DND-41 (cell line): Measurements from ENCODE around the gene EEF1AKMT1.

Experiments
- ATAC-seq: fragments of 200-7000 bp; cut with Tn5 transposase; 3 replicates; pipeline ENCODE4 v1.9.1; 2021; ENCODE audit warnings: low read depth; ENCODE audit not compliant: insufficient read depth
- DNase-seq: peaks from one replicate; pipeline ENCODE4 v3.0.0-alpha.2; 2020
- H2AFZ ChIP-seq: 2 replicates; pipeline ENCODE4 v1.6.0; 2012; ENCODE audit warnings: low read depth, low read length
- H3K27ac ChIP-seq: 2 replicates; pipeline ENCODE4 v1.5.1; 2012; ENCODE audit warnings: low read length, inconsistent platforms
- H3K27me3 ChIP-seq: fragments of 200-600 bp; sonication (generic); 2 replicates; pipeline ENCODE4 v1.6.0; 2012; ENCODE audit warnings: low read length, mild to moderate bottlenecking, inconsistent platforms; ENCODE audit not compliant: insufficient read depth, poor library complexity
- H3K36me3 ChIP-seq: 2 replicates; pipeline ENCODE4 v1.5.1; 2012; ENCODE audit warnings: low read length, inconsistent platforms; ENCODE audit not compliant: insufficient read depth
- H3K4me1 ChIP-seq: 2 replicates; pipeline ENCODE4 v1.5.1; 2012; ENCODE audit warnings: mild to moderate bottlenecking, low read length; ENCODE audit not compliant: insufficient read depth
- H3K4me2 ChIP-seq: 2 replicates; pipeline ENCODE4 v1.6.0; 2012; ENCODE audit warnings: mild to moderate bottlenecking, moderate library complexity, low read length, inconsistent platforms; ENCODE audit not compliant: insufficient read depth
- H3K4me3 ChIP-seq, 2 experiments: fragments of 200-600 bp in 1 of 2; shearing (Covaris generic) in 1 of 2; 2 replicates each; pipeline ENCODE4 v1.5.1; 2012 to 2016; ENCODE audit warnings: inconsistent platforms in 2 of 2, low read length in 2 of 2, mild to moderate bottlenecking in 2 of 2, low read depth in 1 of 2, moderate library complexity in 1 of 2
- H3K79me2 ChIP-seq: 2 replicates; pipeline ENCODE4 v1.6.0; 2012; ENCODE audit warnings: low read length, inconsistent platforms; ENCODE audit not compliant: insufficient read depth
- H3K9ac ChIP-seq: 2 replicates; pipeline ENCODE4 v1.6.0; 2012; ENCODE audit warnings: low read depth, mild to moderate bottlenecking, inconsistent platforms, low read length, moderate library complexity
- H3K9me3 ChIP-seq: 2 replicates; pipeline ENCODE4 v1.5.1; 2012; ENCODE audit warnings: low read length, moderate library complexity, mild to moderate bottlenecking, inconsistent platforms; ENCODE audit not compliant: insufficient read depth, severe bottlenecking
- H4K20me1 ChIP-seq: 2 replicates; pipeline ENCODE4 v1.6.0; 2012; ENCODE audit warnings: low read length; ENCODE audit not compliant: insufficient read depth
- EZH2 ChIP-seq: IDR thresholded peaks from 3 replicates; pipeline ENCODE4 v1.6.1; 2012; ENCODE audit warnings: borderline replicate concordance, low read depth, mild to moderate bottlenecking, moderate library complexity, low read length, inconsistent platforms; ENCODE audit not compliant: severe bottlenecking
- TF ChIP-seq, protein P1 (sequence below): IDR thresholded peaks from 2 replicates; pipeline ENCODE4 v1.5.1; 2012; ENCODE audit warnings: borderline replicate concordance, low read length, moderate library complexity, mild to moderate bottlenecking; ENCODE audit not compliant: poor library complexity, severe bottlenecking; ENCODE audit errors: extremely low read depth

The EEF1AKMT1 gene

DNA sequence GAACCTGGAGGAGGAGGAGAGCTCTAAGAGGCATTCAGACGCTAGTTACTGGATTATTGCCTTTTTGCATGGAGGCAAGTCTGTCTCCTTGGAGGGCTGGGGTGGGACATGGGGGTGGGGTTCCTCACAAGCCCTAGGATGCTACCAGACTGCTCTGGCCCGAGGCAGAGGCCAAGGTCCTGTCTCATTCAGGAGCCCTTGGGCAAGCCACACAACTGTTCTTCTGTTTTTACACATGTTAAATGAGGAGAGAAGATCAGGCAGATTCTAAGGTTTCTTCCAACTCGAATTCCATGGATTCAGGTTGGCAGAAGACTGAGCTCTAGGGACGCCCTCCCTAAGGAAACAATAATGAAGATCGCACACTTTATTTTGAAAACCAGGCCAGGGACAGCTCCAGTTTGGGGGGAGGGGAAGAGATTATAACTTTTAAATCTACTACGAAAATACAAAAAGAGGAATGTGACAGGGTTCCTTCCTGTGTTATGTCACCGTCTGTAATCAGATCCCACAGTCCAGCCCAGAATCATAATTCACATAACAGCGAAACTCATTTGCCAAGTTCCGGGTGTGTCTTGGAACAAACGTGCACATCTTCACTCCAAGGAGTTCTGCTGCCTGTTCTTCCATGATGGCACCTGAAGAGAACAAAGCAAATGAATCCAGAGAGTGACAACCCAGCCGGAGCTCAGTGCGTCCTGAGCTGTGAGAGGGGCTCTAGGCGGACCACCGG is 45.0 kb downstream of the EEF1AKMT1 start:
- H4K20me1 ChIP-seq = no peaks in the 10 kb centered on the region
- DNase-seq (no peak), ATAC-seq (no peak)
- H3K4me2 ChIP-seq = no peak overlapping the region
- no peaks in the 10 kb centered on the region for H3K4me1 ChIP-seq
- H3K4me3 ChIP-seq = no peak overlapping the region
- no peak overlapping the region for H3K27ac ChIP-seq
- no peaks in the 10 kb centered on the region for H3K9me3 ChIP-seq
- H3K36me3 ChIP-seq = peaks cover 4% of the 10 kb centered on the region; the same call in 1 of the 2 replicates
- no peak overlapping the region for H2AFZ ChIP-seq
- TF ChIP-seq, protein P1, sequence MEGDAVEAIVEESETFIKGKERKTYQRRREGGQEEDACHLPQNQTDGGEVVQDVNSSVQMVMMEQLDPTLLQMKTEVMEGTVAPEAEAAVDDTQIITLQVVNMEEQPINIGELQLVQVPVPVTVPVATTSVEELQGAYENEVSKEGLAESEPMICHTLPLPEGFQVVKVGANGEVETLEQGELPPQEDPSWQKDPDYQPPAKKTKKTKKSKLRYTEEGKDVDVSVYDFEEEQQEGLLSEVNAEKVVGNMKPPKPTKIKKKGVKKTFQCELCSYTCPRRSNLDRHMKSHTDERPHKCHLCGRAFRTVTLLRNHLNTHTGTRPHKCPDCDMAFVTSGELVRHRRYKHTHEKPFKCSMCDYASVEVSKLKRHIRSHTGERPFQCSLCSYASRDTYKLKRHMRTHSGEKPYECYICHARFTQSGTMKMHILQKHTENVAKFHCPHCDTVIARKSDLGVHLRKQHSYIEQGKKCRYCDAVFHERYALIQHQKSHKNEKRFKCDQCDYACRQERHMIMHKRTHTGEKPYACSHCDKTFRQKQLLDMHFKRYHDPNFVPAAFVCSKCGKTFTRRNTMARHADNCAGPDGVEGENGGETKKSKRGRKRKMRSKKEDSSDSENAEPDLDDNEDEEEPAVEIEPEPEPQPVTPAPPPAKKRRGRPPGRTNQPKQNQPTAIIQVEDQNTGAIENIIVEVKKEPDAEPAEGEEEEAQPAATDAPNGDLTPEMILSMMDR = no peak
- no peak for TF ChIP-seq EZH2
- no peak overlapping the region for H3K9ac ChIP-seq
- no peaks in the 10 kb centered on the region for H3K27me3 ChIP-seq
- no peaks in the 10 kb centered on the region for H3K79me2 ChIP-seq

DNA sequence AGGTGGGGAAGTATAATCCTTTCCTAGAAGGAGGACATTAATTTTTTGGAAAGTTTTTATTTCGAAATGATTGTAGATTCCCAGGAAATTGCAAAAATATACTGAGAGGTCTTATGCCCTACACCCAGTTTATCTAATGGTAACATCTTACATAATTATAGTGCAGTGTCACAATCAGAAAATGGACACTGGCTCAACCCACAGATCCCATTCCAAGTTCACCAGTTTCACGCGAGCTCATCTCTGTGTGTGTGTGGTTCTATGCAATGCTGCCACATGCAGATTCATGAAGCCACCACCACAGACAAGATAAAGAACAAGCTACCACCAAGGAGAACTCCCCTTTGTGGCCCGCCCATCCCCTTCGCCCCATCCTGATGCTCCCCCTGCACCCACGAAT is 45.9 kb downstream of the EEF1AKMT1 start:
- Histone ChIP-seq H2AFZ (no peak overlapping the region), H3K27me3 (no peaks in the 10 kb centered on the region), H4K20me1 (no peaks in the 10 kb centered on the region), H3K4me3 (no peak overlapping the region), H3K27ac (no peak overlapping the region), H3K4me1 (no peaks in the 10 kb centered on the region), H3K79me2 (no peaks in the 10 kb centered on the region), H3K9ac (no peak overlapping the region), H3K36me3 (peaks cover 4% of the 10 kb centered on the region; the same call in 1 of the 2 replicates), H3K9me3 (no peaks in the 10 kb centered on the region), H3K4me2 (no peak overlapping the region)
- TF ChIP-seq, protein P1 = no peak
- no peak for TF ChIP-seq EZH2
- DNase-seq (no peak), ATAC-seq (no peak)

DNA sequence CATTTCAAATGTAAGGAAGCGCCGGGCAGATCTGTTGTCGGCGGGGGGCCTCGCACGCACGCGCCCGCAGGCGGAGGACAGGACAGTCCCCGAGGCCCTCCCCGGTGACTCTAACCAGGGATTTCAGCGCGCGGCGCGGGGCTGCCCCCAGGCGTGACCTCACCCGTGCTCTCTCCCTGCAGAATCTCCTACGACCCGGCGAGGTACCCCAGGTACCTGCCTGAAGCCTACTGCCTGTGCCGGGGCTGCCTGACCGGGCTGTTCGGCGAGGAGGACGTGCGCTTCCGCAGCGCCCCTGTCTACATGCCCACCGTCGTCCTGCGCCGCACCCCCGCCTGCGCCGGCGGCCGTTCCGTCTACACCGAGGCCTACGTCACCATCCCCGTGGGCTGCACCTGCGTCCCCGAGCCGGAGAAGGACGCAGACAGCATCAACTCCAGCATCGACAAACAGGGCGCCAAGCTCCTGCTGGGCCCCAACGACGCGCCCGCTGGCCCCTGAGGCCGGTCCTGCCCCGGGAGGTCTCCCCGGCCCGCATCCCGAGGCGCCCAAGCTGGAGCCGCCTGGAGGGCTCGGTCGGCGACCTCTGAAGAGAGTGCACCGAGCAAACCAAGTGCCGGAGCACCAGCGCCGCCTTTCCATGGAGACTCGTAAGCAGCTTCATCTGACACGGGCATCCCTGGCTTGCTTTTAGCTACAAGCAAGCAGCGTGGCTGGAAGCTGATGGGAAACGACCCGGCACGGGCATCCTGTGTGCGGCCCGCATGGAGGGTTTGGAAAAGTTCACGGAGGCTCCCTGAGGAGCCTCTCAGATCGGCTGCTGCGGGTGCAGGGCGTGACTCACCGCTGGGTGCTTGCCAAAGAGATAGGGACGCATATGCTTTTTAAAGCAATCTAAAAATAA is 52.1 kb downstream of the EEF1AKMT1 start:
- no peak overlapping the region for H3K27ac ChIP-seq
- H3K79me2 ChIP-seq = no peaks in the 10 kb centered on the region
- H3K9ac ChIP-seq = no peak overlapping the region
- H3K4me1 ChIP-seq = no peaks in the 10 kb centered on the region
- no peaks in the 10 kb centered on the region for H3K36me3 ChIP-seq
- H3K9me3 ChIP-seq = no peaks in the 10 kb centered on the region
- H3K27me3 ChIP-seq = no peaks in the 10 kb centered on the region
- H3K4me2 ChIP-seq = no peak overlapping the region
- no peak for TF ChIP-seq EZH2
- TF ChIP-seq, protein P1 = no peak
- no peaks in the 10 kb centered on the region for H4K20me1 ChIP-seq
- DNase-seq (no peak), ATAC-seq (no peak)
- no peak overlapping the region for H2AFZ ChIP-seq
- H3K4me3 ChIP-seq = no peak overlapping the region
